Fibroblast of lung (primary cell): Measurements from ENCODE around the gene ACBD6.

ENCODE experiments used
- CTCF ChIP-seq, 2 donors: IDR thresholded peaks in 1 of 2; conservative IDR thresholded peaks in 1 of 2; 1 replicate in 1 of 2; 2 replicates in 1 of 2; pipeline ENCODE4 v1.5.1; 2011 to 2012; ENCODE audit warnings: low read length in 2 of 2, control low read depth in 1 of 2, inconsistent platforms in 1 of 2, low read depth in 1 of 2, mild to moderate bottlenecking in 1 of 2
- EZH2 ChIP-seq: IDR thresholded peaks from 2 replicates; pipeline ENCODE4 v1.5.1; 2012; ENCODE audit warnings: low read length, control low read depth, mild to moderate bottlenecking; ENCODE audit errors: missing control alignments

GRCh38 chr1:180498594-180498993 is 3.8 kb downstream of the ACBD6 start:
- TF ChIP-seq CTCF (conservative IDR thresholded peaks at IDR 0.05 in 1 of 2, IDR thresholded peaks at IDR 0.05 in 1 of 2; ENCODE audit: low read depth in 1 of 2, low read length in 2 of 2) (no peak), EZH2 (no peak)
